Measurements from ENCODE around the gene GPR180.

The GPR180 gene
- 8.2 to 29.4 reads per million in 2 donors for total RNA-seq

GRCh38 chr13:94601446-94602431 lies at the start of gene GPR180:
Gene GPR180 (plus strand): TSS chr13:94601857. CDS start chr13:94601928, 71 bp downstream.
- peak; percentile 78 for DNase-seq

- DNase-seq: no peak
Observed at GRCh38 chr13:94552095-94552494, 49.6 kb upstream of the GPR180 start.

- no peak for DNase-seq
Observed at GRCh38 chr13:94553766-94554165, 47.9 kb upstream of the GPR180 start.

- DNase-seq: no peak
Observed at GRCh38 chr13:94556041-94556440, 45.6 kb upstream of the GPR180 start.

- no peak for DNase-seq
Observed at GRCh38 chr13:94556621-94557020, 45.0 kb upstream of the GPR180 start.

GRCh38 chr13:94557684-94558235 lies 43.9 kb upstream of the GPR180 start:
- DNase-seq: no peak

- DNase-seq: no peak
Observed at GRCh38 chr13:94558716-94559115, 42.9 kb upstream of the GPR180 start.

GRCh38 chr13:94559222-94559795 lies 42.3 kb upstream of the GPR180 start:
- no peak for DNase-seq

GRCh38 chr13:94560116-94560515 lies 41.5 kb upstream of the GPR180 start:
- DNase-seq: no peak

- DNase-seq: no peak
Observed at GRCh38 chr13:94561126-94561525, 40.5 kb upstream of the GPR180 start.

GRCh38 chr13:94567581-94567980 lies 34.1 kb upstream of the GPR180 start:
- no peak for DNase-seq

GRCh38 chr13:94568443-94568842 lies 33.2 kb upstream of the GPR180 start:
- no peak for DNase-seq

- no peak for DNase-seq
Observed at GRCh38 chr13:94569615-94570014, 32.0 kb upstream of the GPR180 start.

GRCh38 chr13:94579063-94579462 lies 22.6 kb upstream of the GPR180 start:
- DNase-seq: no peak

GRCh38 chr13:94583926-94584325 lies 17.7 kb upstream of the GPR180 start:
- DNase-seq: no peak

- no peak for DNase-seq
Observed at GRCh38 chr13:94585543-94586101, 16.0 kb upstream of the GPR180 start.

GRCh38 chr13:94586371-94586770 lies 15.3 kb upstream of the GPR180 start:
- no peak for DNase-seq

GRCh38 chr13:94588541-94588940 lies 13.1 kb upstream of the GPR180 start:
- DNase-seq: no peak

GRCh38 chr13:94590744-94591143 lies 10.9 kb upstream of the GPR180 start:
- no peak for DNase-seq

- DNase-seq: no peak
Observed at GRCh38 chr13:94595001-94595949, 6.4 kb upstream of the GPR180 start.

- DNase-seq: peak; percentile 71
Observed at GRCh38 chr13:94595950-94596574, 5.6 kb upstream of the GPR180 start, which contains the start of gene TGDS. Gene TGDS (minus strand): TSS chr13:94596152. CDS start chr13:94596136, 16 bp downstream.

- DNase-seq: no peak
Observed at GRCh38 chr13:94596575-94596971, 5.1 kb upstream of the GPR180 start.

All from T-helper 9 cell (primary cell).